CD14-positive monocyte (primary cell): ENCODE results near the gene MEG3. TPM values are rescaled to one million over a fixed set of nuclear protein-coding genes. Genes with fewer than 3 reads are reported as not detected.

Experiments used
- DNase-seq, 3 donors: peaks; one replicate each; pipeline ENCODE4 v3.0.0-alpha.2; 2011 to 2022
- H2AFZ ChIP-seq: 2 replicates; pipeline ENCODE4 v1.6.0; 2012; ENCODE audit warnings: mild to moderate bottlenecking, low read depth, low read length, inconsistent platforms; ENCODE audit not compliant: insufficient read depth, poor library complexity, severe bottlenecking
- H3K27ac ChIP-seq, 2 donors: 1 replicate in 1 of 2; 2 replicates in 1 of 2; pipeline ENCODE4 v1.5.1; 2012 to 2013; ENCODE audit warnings: low read length in 2 of 2, control low read depth in 1 of 2, inconsistent platforms in 1 of 2, low read depth in 1 of 2, mild to moderate bottlenecking in 1 of 2
- H3K27me3 ChIP-seq, 2 donors: one replicate each; pipeline versions ENCODE4 v1.6.0 to v1.6.1; 2011 to 2013; ENCODE audit warnings: low read length in 2 of 2; ENCODE audit not compliant: control insufficient read depth in 2 of 2, insufficient read depth in 2 of 2
- H3K36me3 ChIP-seq, 2 donors: replicated peaks in 1 of 2; 1 replicate in 1 of 2; 2 replicates in 1 of 2; pipeline versions ENCODE4 v1.5.1 to v1.6.1; 2012 to 2013; ENCODE audit warnings: low read length in 2 of 2, control low read depth in 1 of 2, inconsistent platforms in 1 of 2, mild to moderate bottlenecking in 1 of 2; ENCODE audit not compliant: insufficient read depth in 2 of 2, control insufficient read depth in 1 of 2
- H3K4me1 ChIP-seq, 2 donors: 1 replicate in 1 of 2; 2 replicates in 1 of 2; pipeline versions ENCODE4 v1.5.1 to v1.6.1; 2012 to 2013; ENCODE audit warnings: low read length in 2 of 2, control low read depth in 1 of 2, inconsistent platforms in 1 of 2, mild to moderate bottlenecking in 1 of 2, moderate library complexity in 1 of 2; ENCODE audit not compliant: insufficient read depth in 2 of 2, control insufficient read depth in 1 of 2
- H3K4me2 ChIP-seq: replicated peaks from 2 replicates; pipeline ENCODE3; 2012; ENCODE audit warnings: low read length, moderate library complexity, mild to moderate bottlenecking; ENCODE audit not compliant: poor library complexity, severe bottlenecking; ENCODE audit errors: extremely low read depth
- H3K4me3 ChIP-seq, 3 experiments: fragments of 200-600 bp in 1 of 3; sonication (generic) in 1 of 3; replicated peaks in 1 of 3; 1 replicate in 2 of 3; 2 replicates in 1 of 3; pipeline ENCODE4 v1.5.1; 2011 to 2013; ENCODE audit warnings: low read length in 3 of 3, mild to moderate bottlenecking in 3 of 3, control low read depth in 2 of 3, low read depth in 2 of 3, inconsistent platforms in 1 of 3, moderate library complexity in 1 of 3
- H3K79me2 ChIP-seq: 2 replicates; pipeline ENCODE4 v1.6.0; 2012; ENCODE audit warnings: mild to moderate bottlenecking, control low read depth, inconsistent platforms, low read length, moderate library complexity; ENCODE audit not compliant: insufficient read depth
- H3K9ac ChIP-seq: 2 replicates; pipeline ENCODE4 v1.6.0; 2017; ENCODE audit warnings: low read length, mild to moderate bottlenecking; ENCODE audit not compliant: insufficient read depth, poor library complexity, severe bottlenecking
- H3K9me3 ChIP-seq, 2 donors: replicated peaks in 1 of 2; 1 replicate in 1 of 2; 2 replicates in 1 of 2; pipeline versions ENCODE4 v1.5.1 to v1.6.1; 2012 to 2013; ENCODE audit warnings: low read length in 2 of 2, control low read depth in 1 of 2; ENCODE audit not compliant: control insufficient read depth in 1 of 2, insufficient read depth in 1 of 2
- H4K20me1 ChIP-seq: 2 replicates; pipeline ENCODE4 v1.6.0; 2012; ENCODE audit warnings: mild to moderate bottlenecking, low read length, control low read depth, moderate library complexity; ENCODE audit not compliant: insufficient read depth
- H3K27ac Mint-ChIP-seq, 7 donors: one replicate each; pipeline ENCODE4 v1.8.0; 2020; ENCODE audit warnings: mild to moderate bottlenecking in 7 of 7, mixed read lengths in 7 of 7, moderate library complexity in 6 of 7, inconsistent platforms in 2 of 7
- H3K27me3 Mint-ChIP-seq, 3 donors: one replicate each; pipeline ENCODE4 v1.8.0; 2021 to 2022; ENCODE audit warnings: low read depth in 3 of 3, mild to moderate bottlenecking in 3 of 3, mixed read lengths in 3 of 3, moderate library complexity in 3 of 3, inconsistent platforms in 1 of 3
- H3K36me3 Mint-ChIP-seq, 2 donors: one replicate each; pipeline ENCODE4 v1.8.0; 2020; ENCODE audit warnings: mixed read lengths in 2 of 2, inconsistent platforms in 1 of 2, mild to moderate bottlenecking in 1 of 2
- H3K4me1 Mint-ChIP-seq: one replicate; pipeline ENCODE4 v1.8.0; 2020; ENCODE audit warnings: mild to moderate bottlenecking, mixed read lengths
- H3K4me3 Mint-ChIP-seq, 2 donors: one replicate each; pipeline ENCODE4 v1.8.0; 2020; ENCODE audit warnings: mild to moderate bottlenecking in 2 of 2, mixed read lengths in 2 of 2, moderate library complexity in 1 of 2
- H3K9me3 Mint-ChIP-seq, 7 donors: one replicate each; pipeline ENCODE4 v1.8.0; 2020 to 2022; ENCODE audit warnings: mixed read lengths in 7 of 7, mild to moderate bottlenecking in 6 of 7, moderate library complexity in 6 of 7, inconsistent platforms in 2 of 7
- WGBS: methylation state at CpG from one replicate; pipeline ENCODE4 v1.1.5; 2013; ENCODE audit warnings: missing lambda C conversion rate; ENCODE audit not compliant: insufficient coverage; 5-methylcytosine and 5-hydroxymethylcytosine counted together
- intact Hi-C, 2 donors: fragments of 100-400 bp; cut with micrococcal nuclease; formaldehyde crosslinking; loops; one replicate each; pipeline versions ENCODE4 v1.15.0 to v1.15.1; 2023
- polyA plus RNA-seq, 3 donors: library from polyadenylated mRNA; depleted of rRNA in 1 of 3; unstranded in 2 of 3; stranded (reverse) in 1 of 3; fragments of 300-500 nt in 2 of 3; fragments of >200 nt in 1 of 3; fragmentation: Illumina TruSeq in 2 of 3; gene quantifications; 1 replicate in 2 of 3; 2 replicates in 1 of 3; pipeline ENCODE4 v1.2.3, GENCODE V29; 2012 to 2021
- TF ChIP-seq, protein P1 (sequence below): fragments of 200-600 bp; IDR thresholded peaks from one replicate; pipeline ENCODE4 v1.8.0; 2022; ENCODE audit warnings: antibody characterized with exemption, mild to moderate bottlenecking

Gene MEG3
- polyA plus RNA-seq, 3 donors = 1.7 TPM; not detected in 2

DNA sequence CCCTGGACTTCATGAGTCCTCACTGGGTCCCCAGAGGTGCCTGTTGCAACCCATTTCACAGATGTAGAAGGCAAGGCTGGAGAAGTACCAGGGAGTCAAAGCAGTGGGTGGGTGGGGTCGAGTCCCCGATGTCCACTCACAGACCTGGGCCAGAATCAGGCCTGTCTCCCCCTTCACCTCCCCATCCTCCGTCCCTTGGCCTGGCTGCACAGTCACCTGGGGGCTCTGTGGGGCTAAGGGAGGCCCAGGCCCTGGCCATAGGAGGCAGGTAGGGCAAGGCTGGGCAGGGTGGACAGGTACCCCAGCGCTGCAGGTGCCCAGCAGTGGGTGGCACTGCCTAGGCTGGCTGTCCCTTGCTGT, 48.1 kb downstream of the MEG3 start:
- H3K4me3 Mint-ChIP-seq = no peak overlapping the region
- Histone ChIP-seq H3K27ac (no peak overlapping the region), H3K9me3 (no peaks in the 10 kb centered on the region), H4K20me1 (no peaks in the 10 kb centered on the region), H3K36me3 (no peaks in the 10 kb centered on the region), H2AFZ (no peak overlapping the region), H3K4me3 (no peak overlapping the region), H3K4me2 (no peak overlapping the region), H3K4me1 (no peaks in the 10 kb centered on the region), H3K9ac (no peak overlapping the region), H3K79me2 (no peaks in the 10 kb centered on the region), H3K27me3 (no peaks in the 10 kb centered on the region)
- H3K9me3 Mint-ChIP-seq = peaks cover 0 to 2% (median 0%) of the 10 kb centered on the region in 7 donors
- H3K27me3 Mint-ChIP-seq = peaks cover 0 to 2% (median 2%) of the 10 kb centered on the region in 3 donors
- intact Hi-C loops = no loop called here
- H3K4me1 Mint-ChIP-seq = peaks cover 6% of the 10 kb centered on the region
- H3K27ac Mint-ChIP-seq = no peak overlapping the region
- no peaks in the 10 kb centered on the region for H3K36me3 Mint-ChIP-seq
- DNase-seq = no peak
- TF ChIP-seq, protein P1, sequence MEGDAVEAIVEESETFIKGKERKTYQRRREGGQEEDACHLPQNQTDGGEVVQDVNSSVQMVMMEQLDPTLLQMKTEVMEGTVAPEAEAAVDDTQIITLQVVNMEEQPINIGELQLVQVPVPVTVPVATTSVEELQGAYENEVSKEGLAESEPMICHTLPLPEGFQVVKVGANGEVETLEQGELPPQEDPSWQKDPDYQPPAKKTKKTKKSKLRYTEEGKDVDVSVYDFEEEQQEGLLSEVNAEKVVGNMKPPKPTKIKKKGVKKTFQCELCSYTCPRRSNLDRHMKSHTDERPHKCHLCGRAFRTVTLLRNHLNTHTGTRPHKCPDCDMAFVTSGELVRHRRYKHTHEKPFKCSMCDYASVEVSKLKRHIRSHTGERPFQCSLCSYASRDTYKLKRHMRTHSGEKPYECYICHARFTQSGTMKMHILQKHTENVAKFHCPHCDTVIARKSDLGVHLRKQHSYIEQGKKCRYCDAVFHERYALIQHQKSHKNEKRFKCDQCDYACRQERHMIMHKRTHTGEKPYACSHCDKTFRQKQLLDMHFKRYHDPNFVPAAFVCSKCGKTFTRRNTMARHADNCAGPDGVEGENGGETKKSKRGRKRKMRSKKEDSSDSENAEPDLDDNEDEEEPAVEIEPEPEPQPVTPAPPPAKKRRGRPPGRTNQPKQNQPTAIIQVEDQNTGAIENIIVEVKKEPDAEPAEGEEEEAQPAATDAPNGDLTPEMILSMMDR = no peak
- 85% methylated on average over 1 of the region's 4 CpGs for WGBS

DNA sequence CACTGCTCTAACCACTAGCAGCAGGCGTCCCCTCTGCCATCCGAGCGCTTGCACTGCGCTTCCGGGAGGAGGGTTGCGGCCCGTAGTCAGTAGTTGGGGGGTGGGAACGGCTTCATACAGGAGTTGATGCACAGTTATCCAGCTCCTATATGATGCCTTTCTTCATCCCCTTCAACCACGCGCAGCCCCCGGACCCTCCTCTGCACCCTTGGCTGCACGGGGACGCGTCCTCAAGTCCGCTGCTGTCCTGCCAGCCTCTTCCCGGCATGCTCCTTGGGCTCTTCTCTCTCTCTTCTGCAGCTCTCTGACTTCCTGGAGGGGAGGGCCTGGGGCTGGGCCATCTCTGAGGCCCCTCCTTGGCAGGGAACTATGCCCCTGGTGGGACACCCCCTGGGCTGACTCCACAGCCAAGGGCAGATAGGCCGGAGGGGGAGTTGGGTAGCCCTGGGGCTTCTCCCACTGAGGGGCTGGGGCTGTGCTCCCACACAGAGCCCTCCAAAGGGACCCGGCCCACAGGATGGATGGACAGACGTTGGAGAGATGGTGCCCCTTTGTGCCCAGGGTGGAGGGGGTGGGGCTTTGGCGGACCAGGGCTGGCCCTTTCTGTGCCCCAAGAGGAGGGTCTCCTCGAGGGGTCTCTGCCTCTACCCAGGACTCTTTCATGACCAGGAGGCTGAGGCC, 48.6 kb downstream of the MEG3 start:
- Mint-ChIP-seq H3K36me3 (no peaks in the 10 kb centered on the region), H3K4me1 (peaks cover 6% of the 10 kb centered on the region), H3K27ac (no peak overlapping the region), H3K27me3 (peaks cover 0 to 2% (median 2%) of the 10 kb centered on the region in 3 donors), H3K4me3 (no peak overlapping the region), H3K9me3 (peaks cover 0 to 2% (median 0%) of the 10 kb centered on the region in 7 donors)
- no peak for DNase-seq
- Histone ChIP-seq H3K9me3 (no peaks in the 10 kb centered on the region), H3K4me2 (no peak overlapping the region), H2AFZ (no peak overlapping the region), H3K27me3 (no peaks in the 10 kb centered on the region), H3K9ac (no peak overlapping the region), H3K36me3 (no peaks in the 10 kb centered on the region), H3K4me3 (no peak overlapping the region), H4K20me1 (no peaks in the 10 kb centered on the region), H3K27ac (no peak overlapping the region), H3K79me2 (no peaks in the 10 kb centered on the region), H3K4me1 (no peaks in the 10 kb centered on the region)
- 91% methylated on average over 13 of the region's 21 CpGs for WGBS
- TF ChIP-seq, protein P1 = no peak
- intact Hi-C loops = no loop called here
